Muscle layer of colon (tissue), 2 donors: ENCODE measurements around the gene MIPOL1.

Experiments used
- H3K27ac ChIP-seq: one replicate; pipeline ENCODE4 v1.7.0; 2013; ENCODE audit warnings: low read depth, mild to moderate bottlenecking, low read length, moderate library complexity
- H3K27me3 ChIP-seq, 2 donors: one replicate each; pipeline ENCODE4 v1.7.0; 2013; ENCODE audit warnings: low read length in 2 of 2, mild to moderate bottlenecking in 2 of 2; ENCODE audit not compliant: insufficient read depth in 2 of 2, control insufficient read depth in 1 of 2
- H3K36me3 ChIP-seq: one replicate; pipeline ENCODE4 v1.7.0; 2013; ENCODE audit warnings: mild to moderate bottlenecking, low read length; ENCODE audit not compliant: insufficient read depth
- H3K4me1 ChIP-seq: one replicate; pipeline ENCODE4 v1.7.0; 2013; ENCODE audit warnings: mild to moderate bottlenecking, low read length; ENCODE audit not compliant: insufficient read depth
- H3K4me3 ChIP-seq, 2 donors: one replicate each; pipeline ENCODE4 v1.7.0; 2013; ENCODE audit warnings: low read length in 2 of 2, low read depth in 1 of 2, mild to moderate bottlenecking in 1 of 2, moderate library complexity in 1 of 2
- H3K9ac ChIP-seq: one replicate; pipeline ENCODE4 v1.7.0; 2013; ENCODE audit warnings: low read length
- H3K9me3 ChIP-seq: one replicate; pipeline ENCODE4 v1.7.0; 2013; ENCODE audit warnings: mild to moderate bottlenecking, low read length
- donor health status: abdominal sarcoma.
- donor health status: Adenocarcinoma of cecum.

MIPOL1 gene

DNA sequence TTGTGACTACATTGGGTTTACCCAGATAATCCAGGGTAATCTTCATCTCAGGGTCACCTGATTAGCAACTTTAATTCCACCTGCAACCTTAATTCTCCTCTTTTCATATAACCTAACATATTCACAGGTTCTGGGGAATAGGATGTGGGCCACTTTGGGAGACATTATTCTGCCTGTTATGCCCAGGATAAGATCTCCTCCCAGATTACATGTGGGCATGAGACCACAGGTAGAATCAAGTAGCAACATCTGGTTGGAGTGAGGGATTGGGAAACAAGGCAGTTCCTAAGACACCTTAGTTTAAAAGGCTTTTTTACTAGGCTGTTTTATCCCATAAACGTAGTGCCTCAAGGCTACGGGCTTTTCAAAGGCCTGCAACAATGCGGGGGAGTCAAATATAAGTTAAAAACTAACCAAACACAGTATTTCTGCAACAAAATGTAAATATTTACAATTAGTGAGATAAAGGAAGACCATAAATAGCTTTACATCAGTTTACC lies 215.8 kb downstream of the MIPOL1 start:
- no peak overlapping the region for H3K27ac ChIP-seq
- H3K9ac ChIP-seq, result no peak overlapping the region
- H3K9me3 ChIP-seq, result no peaks in the 10 kb centered on the region
- H3K4me3 ChIP-seq, result no peak overlapping the region
- no peaks in the 10 kb centered on the region for H3K4me1 ChIP-seq
- no peaks in the 10 kb centered on the region for H3K36me3 ChIP-seq
- no peaks in the 10 kb centered on the region for H3K27me3 ChIP-seq

DNA sequence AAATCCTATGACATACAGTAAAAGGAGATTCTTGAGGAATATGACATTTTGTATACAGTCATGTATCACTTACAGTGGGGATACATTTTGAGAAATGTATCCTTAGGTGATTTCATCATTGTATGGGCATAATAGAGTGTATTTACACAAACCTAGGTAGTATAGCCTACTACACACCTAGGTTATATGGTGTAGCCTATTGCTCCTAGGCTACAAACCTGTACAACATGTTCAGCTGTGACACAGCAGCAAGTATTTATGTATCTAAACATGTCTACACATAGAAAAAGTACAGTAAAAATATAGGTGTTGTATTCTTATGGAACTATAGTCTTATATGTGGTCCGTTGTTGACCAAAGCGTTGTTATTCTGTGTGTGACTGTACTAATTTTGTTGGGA lies 218.5 kb downstream of the MIPOL1 start:
- H3K36me3 ChIP-seq, result no peaks in the 10 kb centered on the region
- H3K9me3 ChIP-seq, result no peaks in the 10 kb centered on the region
- H3K4me3 ChIP-seq, result no peak overlapping the region
- no peaks in the 10 kb centered on the region for H3K27me3 ChIP-seq
- H3K9ac ChIP-seq, result no peak overlapping the region
- H3K27ac ChIP-seq, result no peak overlapping the region
- no peaks in the 10 kb centered on the region for H3K4me1 ChIP-seq

GRCh38 chr14:37417151-37417550 lies 219.4 kb downstream of the MIPOL1 start:
- no peak overlapping the region for H3K4me3 ChIP-seq
- no peak overlapping the region for H3K27ac ChIP-seq
- H3K9me3 ChIP-seq, result no peaks in the 10 kb centered on the region
- no peaks in the 10 kb centered on the region for H3K36me3 ChIP-seq
- H3K4me1 ChIP-seq, result no peaks in the 10 kb centered on the region
- H3K9ac ChIP-seq, result no peak overlapping the region
- no peaks in the 10 kb centered on the region for H3K27me3 ChIP-seq

DNA sequence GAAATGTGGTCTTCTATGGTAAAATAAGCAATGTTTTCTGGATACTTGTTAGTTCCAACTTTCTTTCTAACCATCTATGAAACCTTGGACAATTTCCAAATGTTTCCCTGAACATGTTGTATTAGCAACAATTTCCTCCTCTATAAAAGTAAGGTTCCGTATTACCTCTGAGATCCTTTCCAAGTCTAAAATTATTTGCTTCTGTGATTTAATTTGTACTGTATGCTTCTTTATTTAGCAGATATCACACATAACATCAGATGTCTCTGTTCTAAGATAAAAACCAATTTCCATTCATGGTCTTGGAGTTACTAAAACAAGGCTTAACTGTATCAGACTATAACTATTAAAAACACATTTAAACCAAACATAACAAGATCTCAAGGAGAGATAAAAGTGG lies 220.1 kb downstream of the MIPOL1 start:
- Histone ChIP-seq H3K27me3 (no peaks in the 10 kb centered on the region), H3K36me3 (no peaks in the 10 kb centered on the region), H3K9ac (no peak overlapping the region), H3K4me3 (no peak overlapping the region), H3K9me3 (no peaks in the 10 kb centered on the region), H3K27ac (no peak overlapping the region), H3K4me1 (no peaks in the 10 kb centered on the region)

DNA sequence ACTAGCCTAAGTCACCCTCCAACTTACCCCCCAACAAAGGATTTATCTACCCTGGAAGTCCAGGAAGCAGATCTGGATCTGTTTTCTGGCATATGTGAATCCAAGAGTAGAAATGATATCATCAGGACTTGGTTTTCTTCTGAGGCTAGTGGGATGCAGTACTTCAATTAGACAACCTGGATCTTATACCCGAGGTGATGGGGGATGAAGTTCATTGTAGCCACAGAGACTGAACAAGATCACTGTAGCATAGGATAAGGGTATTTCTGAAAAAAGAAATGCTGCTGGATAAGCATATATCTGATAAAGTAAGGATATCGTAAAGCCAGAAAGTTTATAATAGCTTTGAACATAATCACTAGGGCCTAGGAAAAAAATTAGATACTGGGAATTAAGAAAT lies 222.9 kb downstream of the MIPOL1 start:
- H3K9ac ChIP-seq, result no peak overlapping the region
- H3K9me3 ChIP-seq, result no peaks in the 10 kb centered on the region
- no peak overlapping the region for H3K4me3 ChIP-seq
- peaks cover 6% of the 10 kb centered on the region for H3K36me3 ChIP-seq
- H3K27me3 ChIP-seq, result no peaks in the 10 kb centered on the region
- H3K27ac ChIP-seq, result no peak overlapping the region
- H3K4me1 ChIP-seq, result no peaks in the 10 kb centered on the region

DNA sequence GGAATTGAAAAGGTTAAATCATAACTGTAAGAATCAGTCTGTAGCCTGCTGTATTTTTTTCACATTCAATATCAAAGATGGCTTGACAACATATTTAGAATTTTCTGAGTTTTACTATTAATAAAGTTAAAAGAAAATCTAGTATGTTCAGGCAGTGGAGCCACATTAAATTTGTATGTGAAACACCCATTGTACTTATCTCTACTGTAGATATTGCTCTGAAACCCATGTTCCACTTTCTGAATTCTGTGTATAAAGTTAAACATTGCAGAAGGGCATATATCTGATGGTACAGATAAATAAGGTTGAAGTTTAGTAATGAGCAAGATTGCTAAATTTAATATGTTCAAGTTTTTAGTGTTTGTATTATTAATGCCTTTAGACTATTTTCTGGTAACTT lies 224.6 kb downstream of the MIPOL1 start:
- Histone ChIP-seq H3K4me3 (no peak overlapping the region), H3K9ac (no peak overlapping the region), H3K4me1 (no peaks in the 10 kb centered on the region), H3K9me3 (no peaks in the 10 kb centered on the region), H3K27me3 (no peaks in the 10 kb centered on the region), H3K36me3 (peaks cover 6% of the 10 kb centered on the region), H3K27ac (no peak overlapping the region)

- H3K4me1 ChIP-seq, result no peaks in the 10 kb centered on the region
- H3K4me3 ChIP-seq, result no peak overlapping the region
- H3K27me3 ChIP-seq, result no peaks in the 10 kb centered on the region
- no peaks in the 10 kb centered on the region for H3K9me3 ChIP-seq
- no peak overlapping the region for H3K27ac ChIP-seq
- H3K36me3 ChIP-seq, result peaks cover 6% of the 10 kb centered on the region
- H3K9ac ChIP-seq, result no peak overlapping the region
Measured at GRCh38 chr14:37422748-37423147, 225.0 kb downstream of the MIPOL1 start.

DNA sequence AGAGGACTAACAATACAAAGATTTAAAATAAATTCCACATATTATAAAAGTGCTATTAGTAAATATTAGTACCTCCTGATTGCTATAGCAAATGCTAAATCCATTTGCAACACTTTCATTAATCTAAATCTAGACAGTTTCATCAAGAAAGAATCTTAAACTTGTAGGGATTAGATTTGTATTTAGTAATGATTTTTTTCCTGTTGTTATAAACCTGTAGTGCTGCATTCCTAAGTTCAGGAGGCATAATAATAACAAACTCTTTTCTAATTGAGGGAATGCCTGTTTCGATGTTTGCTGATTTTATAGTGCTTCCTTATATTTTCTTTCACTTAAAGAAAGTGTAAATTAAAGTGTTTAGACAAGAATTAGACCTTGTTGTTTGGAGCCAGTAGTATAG lies 231.2 kb downstream of the MIPOL1 start:
- H3K9me3 ChIP-seq, result no peaks in the 10 kb centered on the region

DNA sequence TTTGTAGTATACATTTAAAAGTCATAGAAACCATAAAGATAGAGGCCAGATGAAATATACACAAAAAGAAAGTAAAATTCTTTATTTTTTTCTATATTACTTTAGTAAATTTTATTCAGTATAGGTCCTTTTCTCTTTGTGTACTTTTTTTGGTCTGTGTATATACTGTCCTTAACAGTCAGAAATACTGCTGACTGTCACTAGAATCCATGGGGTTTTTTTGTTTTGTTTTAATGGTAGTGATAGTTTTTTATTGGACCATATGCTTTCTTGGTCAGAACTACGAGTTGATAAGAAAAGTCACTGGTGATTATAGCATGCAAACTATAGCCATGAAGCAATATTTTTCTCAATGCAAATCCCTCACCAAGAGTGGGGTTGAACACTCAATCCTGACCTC lies 231.9 kb downstream of the MIPOL1 start:
- H3K4me1 ChIP-seq, result no peaks in the 10 kb centered on the region
- H3K36me3 ChIP-seq, result no peaks in the 10 kb centered on the region
- no peak overlapping the region for H3K27ac ChIP-seq
- no peaks in the 10 kb centered on the region for H3K9me3 ChIP-seq
- H3K4me3 ChIP-seq, result no peak overlapping the region
- no peaks in the 10 kb centered on the region for H3K27me3 ChIP-seq
- no peak overlapping the region for H3K9ac ChIP-seq

More for the DNA sequence above, 231.2 kb downstream of the MIPOL1 start:
- H3K4me1 ChIP-seq, result no peaks in the 10 kb centered on the region
- no peak overlapping the region for H3K9ac ChIP-seq
- H3K36me3 ChIP-seq, result peaks cover 4% of the 10 kb centered on the region
- H3K27me3 ChIP-seq, result no peaks in the 10 kb centered on the region
- no peak overlapping the region for H3K4me3 ChIP-seq
- H3K27ac ChIP-seq, result no peak overlapping the region

GRCh38 chr14:37434867-37435266 lies 237.1 kb downstream of the MIPOL1 start:
- no peak overlapping the region for H3K4me3 ChIP-seq
- no peaks in the 10 kb centered on the region for H3K36me3 ChIP-seq
- no peaks in the 10 kb centered on the region for H3K27me3 ChIP-seq
- no peaks in the 10 kb centered on the region for H3K9me3 ChIP-seq
- H3K9ac ChIP-seq, result no peak overlapping the region
- H3K4me1 ChIP-seq, result no peaks in the 10 kb centered on the region
- H3K27ac ChIP-seq, result no peak overlapping the region

GRCh38 chr14:37436519-37436918 lies 238.8 kb downstream of the MIPOL1 start:
- no peak overlapping the region for H3K9ac ChIP-seq
- no peaks in the 10 kb centered on the region for H3K27me3 ChIP-seq
- H3K4me3 ChIP-seq, result no peak overlapping the region
- no peaks in the 10 kb centered on the region for H3K4me1 ChIP-seq
- no peaks in the 10 kb centered on the region for H3K36me3 ChIP-seq
- no peak overlapping the region for H3K27ac ChIP-seq
- no peaks in the 10 kb centered on the region for H3K9me3 ChIP-seq

DNA sequence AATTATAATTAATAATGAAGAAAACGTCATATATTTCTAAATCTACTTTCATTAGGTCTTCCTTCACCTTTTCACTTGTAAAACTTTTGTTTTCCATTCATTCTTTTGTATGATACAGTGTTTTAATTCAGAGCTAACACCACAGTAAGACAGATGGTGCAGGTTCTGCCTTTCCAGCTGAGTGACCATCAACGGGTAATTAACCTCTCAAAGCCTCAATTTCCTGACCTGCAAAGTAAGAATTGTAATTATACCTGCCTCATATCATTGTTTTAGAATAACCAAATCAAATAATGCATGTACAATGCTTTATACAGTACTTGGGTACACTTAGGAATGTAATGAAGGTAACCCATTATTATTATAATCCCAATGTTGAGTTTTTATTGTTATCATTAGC lies 239.8 kb downstream of the MIPOL1 start:
- H3K27me3 ChIP-seq, result no peaks in the 10 kb centered on the region
- H3K4me1 ChIP-seq, result no peaks in the 10 kb centered on the region
- no peaks in the 10 kb centered on the region for H3K9me3 ChIP-seq
- H3K9ac ChIP-seq, result no peak overlapping the region
- no peak overlapping the region for H3K27ac ChIP-seq
- H3K4me3 ChIP-seq, result no peak overlapping the region
- H3K36me3 ChIP-seq, result no peaks in the 10 kb centered on the region
